Subcutaneous abdominal adipose tissue (tissue), 5 donors: ENCODE results near the gene IL6R.

Experiments
- H3K27ac ChIP-seq: one replicate; pipeline ENCODE4 v1.7.0; 2013; ENCODE audit warnings: low read depth, mild to moderate bottlenecking, inconsistent platforms, low read length, moderate library complexity
- H3K27me3 ChIP-seq, 5 donors: one replicate each; pipeline ENCODE4 v1.7.0; 2013; ENCODE audit warnings: low read length in 5 of 5, inconsistent platforms in 1 of 5; ENCODE audit not compliant: control insufficient read depth in 5 of 5, insufficient read depth in 4 of 5
- H3K36me3 ChIP-seq, 5 donors: one replicate each; pipeline ENCODE4 v1.7.0; 2013; ENCODE audit warnings: low read length in 5 of 5; ENCODE audit not compliant: control insufficient read depth in 5 of 5, insufficient read depth in 5 of 5
- H3K4me1 ChIP-seq, 5 donors: one replicate each; pipeline ENCODE4 v1.7.0; 2013; ENCODE audit warnings: low read length in 5 of 5, mild to moderate bottlenecking in 3 of 5, moderate library complexity in 1 of 5; ENCODE audit not compliant: control insufficient read depth in 5 of 5, insufficient read depth in 5 of 5
- H3K4me3 ChIP-seq, 5 donors: one replicate each; pipeline ENCODE4 v1.7.0; 2013; ENCODE audit warnings: low read length in 5 of 5, low read depth in 1 of 5
- H3K9ac ChIP-seq, 5 donors: one replicate each; pipeline ENCODE4 v1.7.0; 2013; ENCODE audit warnings: low read length in 5 of 5, mild to moderate bottlenecking in 4 of 5, moderate library complexity in 3 of 5
- H3K9me3 ChIP-seq, 5 donors: one replicate each; pipeline ENCODE4 v1.7.0; 2013; ENCODE audit warnings: low read length in 5 of 5; ENCODE audit not compliant: control insufficient read depth in 5 of 5
- donor health status: healthy.
- donor health status: healthy.
- donor health status: healthy.
- donor health status: healthy.
- donor health status: healthy.

IL6R gene

GRCh38 chr1:154474802-154475201 is 69.7 kb downstream of the IL6R start:
- H3K36me3 ChIP-seq, result peaks cover 0 to 16% (median 14%) of the 10 kb centered on the region in 5 donors
- no peak overlapping the region for H3K9ac ChIP-seq
- no peaks in the 10 kb centered on the region for H3K9me3 ChIP-seq
- no peak overlapping the region for H3K27ac ChIP-seq
- no peaks in the 10 kb centered on the region for H3K27me3 ChIP-seq
- H3K4me3 ChIP-seq, result no peak overlapping the region
- H3K4me1 ChIP-seq, result peaks cover 0 to 5% (median 4%) of the 10 kb centered on the region in 5 donors

- peaks cover 0 to 11% (median 9%) of the 10 kb centered on the region in 5 donors for H3K36me3 ChIP-seq
- no peak overlapping the region for H3K4me3 ChIP-seq
- H3K27ac ChIP-seq, result no peak overlapping the region
- H3K9ac ChIP-seq, result no peak overlapping the region
- H3K9me3 ChIP-seq, result no peaks in the 10 kb centered on the region
- H3K4me1 ChIP-seq, result peaks cover 0 to 17% (median 5%) of the 10 kb centered on the region in 5 donors
- no peaks in the 10 kb centered on the region for H3K27me3 ChIP-seq
These were observed 71.6 kb downstream of the IL6R start for GRCh38 chr1:154476791-154477190.

- no peaks in the 10 kb centered on the region for H3K9me3 ChIP-seq
- H3K27me3 ChIP-seq, result no peaks in the 10 kb centered on the region
- H3K9ac ChIP-seq, result no peak overlapping the region
- no peak overlapping the region for H3K4me3 ChIP-seq
- H3K27ac ChIP-seq, result no peak overlapping the region
- H3K4me1 ChIP-seq, result peaks cover 0 to 17% (median 5%) of the 10 kb centered on the region in 5 donors
- H3K36me3 ChIP-seq, result peaks cover 0 to 8% (median 4%) of the 10 kb centered on the region in 5 donors
These were observed 72.9 kb downstream of the IL6R start for GRCh38 chr1:154478013-154478412.

- no peak overlapping the region for H3K4me3 ChIP-seq
- H3K27me3 ChIP-seq, result no peaks in the 10 kb centered on the region
- H3K9me3 ChIP-seq, result no peaks in the 10 kb centered on the region
- peaks cover 0 to 17% (median 5%) of the 10 kb centered on the region in 5 donors for H3K4me1 ChIP-seq
- H3K36me3 ChIP-seq, result peaks cover 0 to 15% (median 7%) of the 10 kb centered on the region in 5 donors
- H3K27ac ChIP-seq, result no peak overlapping the region
- no peak overlapping the region for H3K9ac ChIP-seq
These were observed 73.5 kb downstream of the IL6R start for GRCh38 chr1:154478639-154479038.

- H3K9me3 ChIP-seq, result no peaks in the 10 kb centered on the region
- peak overlapping the region in 1 of 5 donors; percentile 22 for H3K4me3 ChIP-seq
- peaks cover 0 to 21% (median 14%) of the 10 kb centered on the region in 5 donors for H3K36me3 ChIP-seq
- peaks cover 3 to 21% (median 5%) of the 10 kb centered on the region in 5 donors for H3K4me1 ChIP-seq
- H3K27me3 ChIP-seq, result no peaks in the 10 kb centered on the region
- H3K9ac ChIP-seq, result no peak overlapping the region
- H3K27ac ChIP-seq, result no peak overlapping the region
These were observed 74.8 kb downstream of the IL6R start for GRCh38 chr1:154479764-154480421.

GRCh38 chr1:154481053-154481452 is 75.9 kb downstream of the IL6R start:
- peak overlapping the region in 1 of 5 donors; percentile 4 for H3K9ac ChIP-seq
- H3K27me3 ChIP-seq, result no peaks in the 10 kb centered on the region
- H3K36me3 ChIP-seq, result peaks cover 0 to 27% (median 15%) of the 10 kb centered on the region in 5 donors
- peaks cover 5 to 29% (median 11%) of the 10 kb centered on the region in 5 donors for H3K4me1 ChIP-seq
- peak overlapping the region; percentile 5 for H3K27ac ChIP-seq
- no peaks in the 10 kb centered on the region for H3K9me3 ChIP-seq
- no peak overlapping the region for H3K4me3 ChIP-seq

- H3K27me3 ChIP-seq, result no peaks in the 10 kb centered on the region
- no peaks in the 10 kb centered on the region for H3K9me3 ChIP-seq
- H3K9ac ChIP-seq, result no peak overlapping the region
- H3K27ac ChIP-seq, result peak overlapping the region; percentile 17
- peaks cover 0 to 34% (median 18%) of the 10 kb centered on the region in 5 donors for H3K36me3 ChIP-seq
- H3K4me1 ChIP-seq, result peaks cover 5 to 51% (median 15%) of the 10 kb centered on the region in 5 donors
- H3K4me3 ChIP-seq, result no peak overlapping the region
These were observed 79.0 kb downstream of the IL6R start for GRCh38 chr1:154483941-154484803.

- Histone ChIP-seq H3K4me1 (peaks cover 9 to 53% (median 11%) of the 10 kb centered on the region in 5 donors), H3K9me3 (no peaks in the 10 kb centered on the region), H3K27me3 (no peaks in the 10 kb centered on the region), H3K36me3 (peaks cover 0 to 34% (median 18%) of the 10 kb centered on the region in 5 donors), H3K9ac (no peak overlapping the region), H3K27ac (peak overlapping the region; percentile 45), H3K4me3 (no peak overlapping the region)
These were observed 80.0 kb downstream of the IL6R start for GRCh38 chr1:154485106-154485505.

- Histone ChIP-seq H3K9me3 (no peaks in the 10 kb centered on the region), H3K36me3 (peaks cover 0 to 34% (median 18%) of the 10 kb centered on the region in 5 donors), H3K4me3 (no peak overlapping the region), H3K27ac (peak overlapping the region; percentile 45), H3K4me1 (peaks cover 9 to 55% (median 11%) of the 10 kb centered on the region in 5 donors), H3K27me3 (no peaks in the 10 kb centered on the region), H3K9ac (no peak overlapping the region)
These were observed 80.9 kb downstream of the IL6R start for GRCh38 chr1:154485910-154486496.
